Measurements from ENCODE around the gene PLIN5.

DNA sequence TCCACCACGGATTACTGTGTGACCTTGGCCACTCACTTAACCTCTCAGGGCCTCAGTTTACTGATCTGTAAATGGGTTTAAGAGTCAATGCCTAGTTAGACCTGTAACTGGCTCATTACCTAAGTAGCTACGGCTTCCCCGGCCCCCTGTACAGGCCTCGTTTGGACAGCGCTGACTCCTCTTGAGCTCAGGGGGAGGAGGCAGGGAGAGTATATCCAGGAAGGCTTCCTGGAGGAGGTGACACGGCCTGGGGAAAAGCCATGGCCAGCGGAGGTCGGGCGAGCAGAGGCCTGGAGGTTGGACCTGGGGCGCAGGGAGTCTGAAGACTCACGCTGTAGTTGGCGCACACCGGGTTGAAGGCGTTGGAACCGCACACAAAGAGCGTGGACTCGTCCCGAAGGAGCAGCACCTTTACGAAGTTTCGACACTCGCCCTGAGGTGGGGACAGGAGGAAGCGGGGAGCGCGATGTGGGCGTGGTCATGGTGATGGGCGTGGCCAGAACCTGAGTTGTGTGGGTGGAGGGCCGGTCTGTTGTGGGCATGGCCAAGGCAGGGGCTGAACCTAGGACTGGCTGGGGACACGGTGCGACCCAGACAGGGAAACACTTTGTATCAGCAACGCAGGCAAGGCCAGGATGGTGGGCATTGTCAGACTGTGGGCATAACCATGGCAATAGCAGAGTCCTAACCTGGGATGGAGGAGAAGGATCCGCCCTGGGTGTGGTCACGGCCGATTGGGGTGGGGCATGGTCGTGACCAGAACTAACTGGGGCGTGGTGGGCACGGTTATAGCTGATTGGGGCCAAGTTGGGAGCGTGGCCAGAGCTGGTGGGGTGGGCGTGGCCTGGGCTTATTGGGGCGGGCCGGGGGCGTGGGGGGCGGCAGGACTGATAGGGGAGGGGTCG is 20.9 kb upstream of the PLIN5 start:
- TF ChIP-seq, protein P1, sequence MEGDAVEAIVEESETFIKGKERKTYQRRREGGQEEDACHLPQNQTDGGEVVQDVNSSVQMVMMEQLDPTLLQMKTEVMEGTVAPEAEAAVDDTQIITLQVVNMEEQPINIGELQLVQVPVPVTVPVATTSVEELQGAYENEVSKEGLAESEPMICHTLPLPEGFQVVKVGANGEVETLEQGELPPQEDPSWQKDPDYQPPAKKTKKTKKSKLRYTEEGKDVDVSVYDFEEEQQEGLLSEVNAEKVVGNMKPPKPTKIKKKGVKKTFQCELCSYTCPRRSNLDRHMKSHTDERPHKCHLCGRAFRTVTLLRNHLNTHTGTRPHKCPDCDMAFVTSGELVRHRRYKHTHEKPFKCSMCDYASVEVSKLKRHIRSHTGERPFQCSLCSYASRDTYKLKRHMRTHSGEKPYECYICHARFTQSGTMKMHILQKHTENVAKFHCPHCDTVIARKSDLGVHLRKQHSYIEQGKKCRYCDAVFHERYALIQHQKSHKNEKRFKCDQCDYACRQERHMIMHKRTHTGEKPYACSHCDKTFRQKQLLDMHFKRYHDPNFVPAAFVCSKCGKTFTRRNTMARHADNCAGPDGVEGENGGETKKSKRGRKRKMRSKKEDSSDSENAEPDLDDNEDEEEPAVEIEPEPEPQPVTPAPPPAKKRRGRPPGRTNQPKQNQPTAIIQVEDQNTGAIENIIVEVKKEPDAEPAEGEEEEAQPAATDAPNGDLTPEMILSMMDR (IDR thresholded peaks at IDR 0.05; ENCODE audit: poor library complexity, severe bottlenecking), result no peak
- TF ChIP-seq EP300 (conservative IDR thresholded peaks at IDR 0.05; ENCODE audit: poor library complexity, severe bottlenecking) (no peak), EZH2 (IDR thresholded peaks at IDR 0.05; ENCODE audit: borderline replicate concordance, insufficient read depth, low read length, poor library complexity, severe bottlenecking) (no peak), TAF1 (IDR thresholded peaks at IDR 0.05; ENCODE audit: low read depth) (no peak), MXI1 (conservative IDR thresholded peaks at IDR 0.05; ENCODE audit: poor library complexity, severe bottlenecking) (no peak), POLR2AphosphoS5 (IDR thresholded peaks at IDR 0.05) (no peak)

All from neural cell (in vitro differentiated cells).